ACC112 (cell line): ENCODE results near the gene TMEM201.

Experiments
- H2AFZ ChIP-seq: fragments of 200-600 bp; sonication (generic); one replicate; pipeline ENCODE4 v1.6.0; 2017; ENCODE audit warnings: antibody characterized with exemption, low read length; ENCODE audit not compliant: unreplicated experiment
- H3K27ac ChIP-seq: fragments of 200-600 bp; sonication (generic); 2 replicates; pipeline ENCODE4 v1.5.1; 2014; ENCODE audit warnings: low read depth, mild to moderate bottlenecking, antibody characterized with exemption, low read length, moderate library complexity
- H3K27me3 ChIP-seq: fragments of 200-600 bp; sonication (generic); 2 replicates; pipeline ENCODE4 v1.6.1; 2014; ENCODE audit warnings: mild to moderate bottlenecking, antibody characterized with exemption, low read length, moderate library complexity, mixed read lengths; ENCODE audit not compliant: insufficient read depth
- H3K36me3 ChIP-seq: fragments of 200-600 bp; sonication (generic); 2 replicates; pipeline ENCODE4 v1.6.1; 2016; ENCODE audit warnings: mild to moderate bottlenecking, antibody characterized with exemption, low read length, moderate library complexity, mixed read lengths; ENCODE audit not compliant: insufficient read depth
- H3K4me1 ChIP-seq: fragments of 200-600 bp; sonication (generic); one replicate; pipeline ENCODE4 v1.6.1; 2016; ENCODE audit warnings: low read length, mixed read lengths; ENCODE audit not compliant: insufficient read depth, unreplicated experiment, control insufficient read depth
- H3K4me3 ChIP-seq: fragments of 200-600 bp; sonication (generic); 2 replicates; pipeline ENCODE4 v1.5.1; 2014; ENCODE audit warnings: mild to moderate bottlenecking, low read depth, low read length
- H3K79me2 ChIP-seq: fragments of 200-600 bp; sonication (generic); one replicate; pipeline ENCODE4 v1.6.0; 2016; ENCODE audit warnings: low read length; ENCODE audit not compliant: control insufficient read depth, unreplicated experiment, insufficient read depth

The TMEM201 gene

GRCh38 chr1:9577423-9577822 lies 11.3 kb upstream of the TMEM201 start:
- Histone ChIP-seq H3K27ac (no peak overlapping the region), H3K27me3 (no peaks in the 10 kb centered on the region)

DNA sequence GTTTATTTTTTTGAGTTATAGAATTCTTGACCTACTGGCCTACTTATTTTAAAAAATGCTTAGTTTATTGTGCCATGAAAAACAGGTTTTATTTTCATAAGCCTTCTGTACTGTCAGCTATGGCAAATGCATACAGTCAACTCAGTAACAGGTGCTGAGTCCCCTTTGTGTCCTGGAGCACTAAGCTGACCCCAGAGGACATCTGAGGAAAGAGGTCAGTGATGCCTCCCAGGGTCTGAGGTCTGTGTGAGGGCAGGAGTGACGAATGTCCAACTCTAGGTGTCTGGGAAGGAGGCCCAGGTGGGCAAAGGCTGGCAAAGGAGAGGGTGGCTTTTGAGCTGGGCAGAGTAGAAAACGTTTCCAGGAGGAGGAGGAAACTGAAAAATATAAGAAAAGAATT lies 7.8 kb upstream of the TMEM201 start:
- no peak overlapping the region for H2AFZ ChIP-seq
- no peak overlapping the region for H3K27ac ChIP-seq
- H3K79me2 ChIP-seq: no peaks in the 10 kb centered on the region
- H3K4me1 ChIP-seq: no peaks in the 10 kb centered on the region
- H3K27me3 ChIP-seq: no peaks in the 10 kb centered on the region
- no peak overlapping the region for H3K4me3 ChIP-seq
- H3K36me3 ChIP-seq: no peaks in the 10 kb centered on the region

More at GRCh38 chr1:9577423-9577822, 11.3 kb upstream of the TMEM201 start:
- Histone ChIP-seq H3K4me1 (no peaks in the 10 kb centered on the region), H3K79me2 (no peaks in the 10 kb centered on the region), H3K4me3 (no peak overlapping the region), H3K36me3 (no peaks in the 10 kb centered on the region), H2AFZ (no peak overlapping the region)

DNA sequence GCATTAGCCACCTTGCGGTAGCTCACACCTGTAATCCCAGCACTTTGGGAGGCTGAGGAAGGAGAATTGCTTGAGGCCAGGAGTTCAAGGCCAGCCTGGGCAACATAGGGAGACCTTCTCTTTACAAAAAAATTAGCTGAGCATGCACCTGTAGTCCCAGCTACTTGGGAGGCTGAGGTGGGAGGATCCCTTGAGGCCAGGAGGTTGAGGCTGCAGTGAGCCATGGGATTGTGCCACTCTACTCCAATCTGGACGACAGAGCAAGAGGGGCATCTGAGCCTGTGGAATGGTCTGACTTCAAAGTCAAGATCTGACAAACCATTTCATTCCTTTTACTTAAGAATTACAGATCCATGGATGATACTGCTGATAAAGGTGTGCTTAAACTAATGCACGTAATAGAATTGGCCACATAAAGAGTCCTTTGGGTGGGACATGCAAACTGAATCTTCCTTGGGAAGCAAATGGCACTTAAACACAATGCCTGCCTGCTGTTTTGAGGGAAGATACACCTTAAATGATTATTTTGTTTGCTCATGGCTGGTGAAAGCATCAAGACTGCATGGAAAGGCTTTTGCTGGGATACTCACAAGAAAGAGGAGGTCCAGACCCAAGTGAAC lies 2.5 kb upstream of the TMEM201 start:
- Histone ChIP-seq H3K27ac (no peak overlapping the region), H2AFZ (no peak overlapping the region), H3K79me2 (peaks cover 18% of the 10 kb centered on the region), H3K4me1 (no peaks in the 10 kb centered on the region), H3K27me3 (no peaks in the 10 kb centered on the region), H3K36me3 (no peaks in the 10 kb centered on the region), H3K4me3 (no peak overlapping the region)

DNA sequence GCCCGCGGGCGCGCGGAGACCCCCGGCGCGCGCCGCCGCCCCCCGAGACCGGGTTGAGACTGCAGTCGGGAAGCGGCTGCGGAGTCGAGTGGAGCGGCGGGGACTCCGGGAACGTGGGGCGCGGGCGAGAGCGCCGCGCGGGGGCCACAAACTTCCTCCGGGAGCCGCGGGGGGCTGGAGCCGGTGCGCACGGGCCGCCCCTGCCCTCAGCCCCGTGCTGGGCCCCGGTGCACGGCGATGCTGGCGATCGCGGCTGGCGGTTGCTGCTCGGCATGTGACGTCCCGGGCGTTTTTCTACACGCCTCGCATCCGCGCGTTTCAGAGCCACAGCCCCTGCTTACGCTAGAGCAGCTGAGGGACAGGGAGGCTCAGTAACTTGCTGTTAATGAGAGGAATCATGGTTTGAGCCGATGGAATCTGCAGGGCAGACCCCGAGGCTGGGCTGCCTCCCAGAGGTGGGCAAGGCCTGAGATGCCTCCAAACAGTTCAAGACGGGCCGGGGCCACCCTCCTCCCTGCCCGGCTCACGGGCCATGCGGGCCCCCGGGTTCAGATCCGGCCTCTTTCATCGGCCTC lies 520 bp downstream of the TMEM201 start:
- Histone ChIP-seq H3K36me3 (no peaks in the 10 kb centered on the region), H3K79me2 (peaks cover 46% of the 10 kb centered on the region), H2AFZ (no peak overlapping the region), H3K27ac (no peak overlapping the region), H3K4me1 (peaks cover 8% of the 10 kb centered on the region), H3K4me3 (peak overlapping the region; percentile 75), H3K27me3 (no peaks in the 10 kb centered on the region)

- Histone ChIP-seq H3K4me1 (peaks cover 8% of the 10 kb centered on the region), H3K27ac (no peak overlapping the region), H3K4me3 (peak overlapping the region; percentile 75), H2AFZ (no peak overlapping the region), H3K27me3 (no peaks in the 10 kb centered on the region), H3K36me3 (no peaks in the 10 kb centered on the region), H3K79me2 (peaks cover 51% of the 10 kb centered on the region)
These were observed 1.0 kb downstream of the TMEM201 start for GRCh38 chr1:9589719-9590157.

- no peak overlapping the region for H3K27ac ChIP-seq
These were observed 1.5 kb downstream of the TMEM201 start for GRCh38 chr1:9590201-9590600.

DNA sequence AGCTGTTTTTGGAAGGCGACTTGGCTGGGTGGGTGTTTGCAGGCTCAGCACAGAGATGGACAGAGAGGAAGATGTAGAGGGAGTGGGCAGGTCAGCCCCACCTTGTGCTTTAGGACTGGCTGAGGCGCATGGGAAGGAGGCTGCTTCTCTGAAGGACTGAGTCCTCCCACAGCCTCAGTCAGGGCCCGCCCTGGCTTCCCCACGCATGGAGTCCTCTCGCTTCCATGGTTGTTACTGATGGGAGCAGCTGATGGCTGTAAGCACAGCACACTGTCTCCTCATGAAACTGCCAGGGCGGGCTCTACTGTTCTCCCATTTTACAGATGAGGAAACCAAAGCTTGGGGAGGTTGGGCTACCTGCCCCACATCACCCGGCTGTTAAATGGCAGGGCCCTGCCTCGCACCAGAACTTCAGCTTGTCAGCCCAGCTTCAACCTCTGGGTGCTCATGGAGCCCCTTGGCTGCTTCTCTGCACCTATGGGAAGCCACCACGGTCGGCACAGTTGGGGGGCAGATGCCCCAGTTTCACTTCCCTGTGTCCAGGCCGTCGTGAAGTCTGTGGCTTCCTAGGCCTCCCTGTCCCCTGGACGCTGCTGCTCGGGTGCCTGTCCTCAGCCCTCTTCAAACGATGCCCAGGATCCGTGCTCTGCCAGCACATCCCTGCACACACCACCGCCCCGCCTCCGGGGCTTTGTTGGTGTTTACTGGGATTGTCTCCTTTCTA lies 2.4 kb downstream of the TMEM201 start:
- H3K27me3 ChIP-seq: no peaks in the 10 kb centered on the region
- peaks cover 8% of the 10 kb centered on the region for H3K4me1 ChIP-seq
- no peaks in the 10 kb centered on the region for H3K36me3 ChIP-seq
- peaks cover 56% of the 10 kb centered on the region for H3K79me2 ChIP-seq
- no peak overlapping the region; the same call in 1 of the 2 replicates for H3K4me3 ChIP-seq
- no peak overlapping the region for H3K27ac ChIP-seq
- H2AFZ ChIP-seq: no peak overlapping the region

More at GRCh38 chr1:9590201-9590600, 1.5 kb downstream of the TMEM201 start:
- Histone ChIP-seq H3K27me3 (no peaks in the 10 kb centered on the region), H3K36me3 (no peaks in the 10 kb centered on the region), H2AFZ (no peak overlapping the region), H3K4me1 (peaks cover 8% of the 10 kb centered on the region), H3K4me3 (peak overlapping the region; percentile 75; the same call in 1 of the 2 replicates), H3K79me2 (peaks cover 52% of the 10 kb centered on the region)

- no peaks in the 10 kb centered on the region for H3K27me3 ChIP-seq
- peaks cover 56% of the 10 kb centered on the region for H3K79me2 ChIP-seq
- no peak overlapping the region for H2AFZ ChIP-seq
- peaks cover 8% of the 10 kb centered on the region for H3K4me1 ChIP-seq
- no peak overlapping the region for H3K4me3 ChIP-seq
- no peak overlapping the region for H3K27ac ChIP-seq
- H3K36me3 ChIP-seq: no peaks in the 10 kb centered on the region
These were observed 3.2 kb downstream of the TMEM201 start for GRCh38 chr1:9591669-9592509.

GRCh38 chr1:9592510-9593075 lies 3.9 kb downstream of the TMEM201 start:
- no peaks in the 10 kb centered on the region for H3K36me3 ChIP-seq
- no peak overlapping the region for H3K27ac ChIP-seq
- H3K4me1 ChIP-seq: peaks cover 8% of the 10 kb centered on the region
- H3K79me2 ChIP-seq: peaks cover 56% of the 10 kb centered on the region
- H3K4me3 ChIP-seq: no peak overlapping the region
- H3K27me3 ChIP-seq: no peaks in the 10 kb centered on the region
- H2AFZ ChIP-seq: no peak overlapping the region

DNA sequence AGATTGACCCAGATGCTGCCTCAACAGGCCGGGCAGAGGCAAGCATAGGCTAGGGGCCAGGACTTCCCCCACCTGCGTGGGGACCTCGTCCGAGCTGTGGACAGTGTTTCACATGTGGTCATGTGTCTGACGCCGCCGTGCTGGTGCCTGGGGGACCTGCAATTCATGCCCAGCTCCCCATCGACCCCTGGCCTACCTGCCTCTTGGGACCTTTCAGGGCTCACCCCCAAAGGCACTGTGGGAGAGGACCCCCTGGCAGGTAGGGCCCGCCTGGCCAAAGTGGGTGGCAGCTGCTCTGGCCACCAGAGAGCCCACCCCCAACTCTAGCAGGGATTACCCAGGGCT lies 4.4 kb downstream of the TMEM201 start:
- Histone ChIP-seq H2AFZ (no peak overlapping the region), H3K36me3 (no peaks in the 10 kb centered on the region), H3K79me2 (peaks cover 56% of the 10 kb centered on the region), H3K4me3 (no peak overlapping the region), H3K4me1 (peaks cover 8% of the 10 kb centered on the region), H3K27me3 (no peaks in the 10 kb centered on the region), H3K27ac (no peak overlapping the region)
